GM12864 (cell line): ENCODE data around the gene SLC34A2.

Experiments used
- DNase-seq: peaks from one replicate; pipeline ENCODE4 v3.0.0-alpha.2; 2011; ENCODE audit warnings: low read depth
- H3K4me3 ChIP-seq: 2 replicates; pipeline ENCODE4 v1.5.1; 2011; ENCODE audit warnings: mild to moderate bottlenecking, low read depth, low read length, control low read depth
- TF ChIP-seq, protein P1 (sequence below): IDR thresholded peaks from 2 replicates; pipeline ENCODE4 v1.5.1; 2011; ENCODE audit warnings: low read depth, mild to moderate bottlenecking, moderate library complexity, low read length, control low read depth, inconsistent platforms; ENCODE audit errors: missing control alignments

The SLC34A2 gene

DNA sequence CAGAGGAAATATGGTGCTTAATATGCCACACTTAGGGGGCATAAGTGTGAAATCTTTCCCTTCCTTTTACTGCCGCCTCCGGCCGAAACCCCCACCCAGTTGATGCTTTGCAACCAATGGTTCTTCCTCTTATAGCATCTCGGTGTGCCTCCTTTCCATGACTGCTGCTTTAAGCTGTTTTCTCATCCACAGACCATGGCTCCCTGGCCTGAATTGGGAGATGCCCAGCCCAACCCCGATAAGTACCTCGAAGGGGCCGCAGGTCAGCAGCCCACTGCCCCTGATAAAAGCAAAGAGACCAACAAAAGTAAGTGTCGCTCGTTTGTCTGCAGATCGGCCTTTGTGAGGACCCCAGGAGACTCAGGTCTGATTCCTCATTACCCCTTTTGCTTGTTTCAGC is 6.7 kb downstream of the SLC34A2 start:
- no peak for DNase-seq
- TF ChIP-seq, protein P1, sequence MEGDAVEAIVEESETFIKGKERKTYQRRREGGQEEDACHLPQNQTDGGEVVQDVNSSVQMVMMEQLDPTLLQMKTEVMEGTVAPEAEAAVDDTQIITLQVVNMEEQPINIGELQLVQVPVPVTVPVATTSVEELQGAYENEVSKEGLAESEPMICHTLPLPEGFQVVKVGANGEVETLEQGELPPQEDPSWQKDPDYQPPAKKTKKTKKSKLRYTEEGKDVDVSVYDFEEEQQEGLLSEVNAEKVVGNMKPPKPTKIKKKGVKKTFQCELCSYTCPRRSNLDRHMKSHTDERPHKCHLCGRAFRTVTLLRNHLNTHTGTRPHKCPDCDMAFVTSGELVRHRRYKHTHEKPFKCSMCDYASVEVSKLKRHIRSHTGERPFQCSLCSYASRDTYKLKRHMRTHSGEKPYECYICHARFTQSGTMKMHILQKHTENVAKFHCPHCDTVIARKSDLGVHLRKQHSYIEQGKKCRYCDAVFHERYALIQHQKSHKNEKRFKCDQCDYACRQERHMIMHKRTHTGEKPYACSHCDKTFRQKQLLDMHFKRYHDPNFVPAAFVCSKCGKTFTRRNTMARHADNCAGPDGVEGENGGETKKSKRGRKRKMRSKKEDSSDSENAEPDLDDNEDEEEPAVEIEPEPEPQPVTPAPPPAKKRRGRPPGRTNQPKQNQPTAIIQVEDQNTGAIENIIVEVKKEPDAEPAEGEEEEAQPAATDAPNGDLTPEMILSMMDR: no peak
- H3K4me3 ChIP-seq: no peak overlapping the region

DNA sequence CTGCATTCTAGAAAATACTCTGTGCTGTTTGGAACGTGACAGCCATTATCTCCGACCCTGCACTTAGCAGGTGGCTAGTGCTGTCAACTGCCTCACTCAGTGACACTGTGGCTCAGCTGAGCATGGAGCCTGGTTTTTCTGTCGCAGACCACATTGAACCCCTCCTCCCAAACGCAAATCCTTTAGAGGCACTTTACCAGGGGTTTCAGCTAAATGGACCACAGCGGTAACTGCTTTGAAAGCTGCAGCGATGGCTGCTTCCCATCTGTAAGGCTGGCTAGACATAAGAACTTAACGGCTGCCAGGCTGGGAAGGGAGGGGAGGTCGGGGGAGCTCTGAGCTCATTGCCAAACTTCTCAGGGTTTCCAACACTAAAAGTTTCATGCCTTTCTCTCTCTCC is 8.1 kb downstream of the SLC34A2 start:
- H3K4me3 ChIP-seq: no peak overlapping the region
- DNase-seq: no peak
- TF ChIP-seq, protein P1: no peak

DNA sequence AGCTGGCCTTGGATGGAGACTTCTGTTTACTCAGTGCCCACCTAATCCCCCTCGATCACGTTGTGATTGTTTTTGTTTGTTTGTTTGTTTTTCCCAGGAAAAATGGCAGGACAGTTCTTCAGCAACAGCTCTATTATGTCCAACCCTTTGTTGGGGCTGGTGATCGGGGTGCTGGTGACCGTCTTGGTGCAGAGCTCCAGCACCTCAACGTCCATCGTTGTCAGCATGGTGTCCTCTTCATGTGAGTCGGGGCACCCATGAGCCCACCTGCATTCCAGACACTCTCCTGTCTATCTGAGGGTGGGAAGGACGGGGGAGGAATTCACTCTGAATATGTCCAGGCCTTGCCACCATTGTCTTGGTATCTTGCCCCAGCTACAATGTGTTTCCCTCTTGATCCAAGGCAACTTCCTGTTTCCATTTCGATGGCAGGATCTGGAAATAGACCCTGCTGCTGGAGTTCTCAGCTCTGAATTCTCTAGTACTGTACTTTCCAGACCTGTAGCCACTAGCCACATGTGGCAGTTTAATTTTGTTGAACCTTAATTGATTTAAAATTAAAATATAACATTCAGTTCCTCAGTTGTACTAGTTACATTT is 10.5 kb downstream of the SLC34A2 start:
- TF ChIP-seq, protein P1: no peak
- no peak for DNase-seq
- no peak overlapping the region for H3K4me3 ChIP-seq

DNA sequence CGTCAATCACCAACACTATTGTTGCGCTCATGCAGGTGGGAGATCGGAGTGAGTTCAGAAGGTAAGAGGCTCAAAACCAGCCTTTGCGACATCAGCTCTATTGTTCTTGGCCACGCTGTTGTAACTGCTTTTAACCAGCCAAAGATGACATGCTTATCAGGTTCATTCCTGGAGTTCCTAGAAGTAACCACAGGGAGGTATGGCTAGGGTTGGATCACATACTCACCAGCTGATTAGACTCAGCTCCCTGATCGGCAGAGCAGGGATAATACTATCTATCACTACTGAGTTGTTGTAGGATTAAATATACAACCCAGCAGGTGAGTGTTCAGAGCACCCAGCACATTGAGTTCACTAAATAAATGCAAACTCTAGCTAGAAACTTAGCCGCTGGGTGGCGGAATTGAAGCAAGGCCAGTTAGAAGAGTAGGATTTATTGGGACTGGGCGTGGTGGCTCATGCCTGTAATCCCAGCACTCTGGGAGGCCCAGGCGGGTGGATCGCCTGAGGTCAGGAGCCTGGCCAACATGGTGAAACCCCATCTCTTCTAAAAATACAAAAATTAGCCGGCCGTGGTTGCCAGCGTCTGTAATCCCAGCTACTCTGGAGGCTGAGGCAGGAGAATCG is 12.4 kb downstream of the SLC34A2 start:
- no peak for DNase-seq

DNA sequence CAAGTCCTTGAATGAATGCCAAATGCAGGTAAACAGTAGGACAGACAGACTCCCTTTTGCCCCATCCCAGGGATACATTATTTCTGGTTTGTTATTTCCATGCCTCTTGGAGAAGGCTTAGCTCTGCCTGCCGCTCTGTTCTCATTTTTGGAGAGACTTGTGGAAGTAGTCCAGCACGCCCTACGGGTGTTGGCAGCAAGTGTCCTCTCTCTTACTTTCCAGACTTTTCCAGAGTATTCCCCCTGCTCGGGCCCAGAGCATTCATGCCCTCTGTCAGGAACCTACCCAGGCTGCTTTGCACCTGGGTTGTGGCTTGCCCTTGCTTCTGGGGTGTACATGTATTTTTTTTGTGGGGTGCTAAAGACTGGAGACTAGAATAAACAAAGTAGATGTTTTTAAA is 15.3 kb downstream of the SLC34A2 start:
- DNase-seq: no peak
- TF ChIP-seq, protein P1: no peak
- H3K4me3 ChIP-seq: no peak overlapping the region

More for the DNA sequence above, 12.4 kb downstream of the SLC34A2 start:
- TF ChIP-seq, protein P1: no peak
- no peak overlapping the region for H3K4me3 ChIP-seq

DNA sequence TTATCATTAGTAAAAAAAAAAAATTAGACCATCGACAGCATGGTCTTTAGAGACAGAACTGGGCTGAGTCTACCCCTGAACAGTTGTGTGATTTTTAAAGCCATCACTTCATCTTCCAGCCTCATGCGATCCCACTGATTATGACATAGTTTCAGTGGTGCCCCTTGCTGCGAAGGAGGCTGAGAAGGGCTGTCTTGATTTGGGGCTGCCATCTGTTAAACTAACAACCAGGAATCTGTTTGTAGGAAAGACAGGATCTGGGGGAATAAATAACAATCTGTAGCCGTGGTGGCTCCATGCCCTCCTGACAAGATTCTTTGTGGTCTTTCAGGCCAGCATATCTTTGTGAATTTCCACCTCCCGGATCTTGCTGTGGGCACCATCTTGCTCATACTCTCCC is 17.1 kb downstream of the SLC34A2 start:
- DNase-seq: no peak
- no peak overlapping the region for H3K4me3 ChIP-seq
- TF ChIP-seq, protein P1: no peak

DNA sequence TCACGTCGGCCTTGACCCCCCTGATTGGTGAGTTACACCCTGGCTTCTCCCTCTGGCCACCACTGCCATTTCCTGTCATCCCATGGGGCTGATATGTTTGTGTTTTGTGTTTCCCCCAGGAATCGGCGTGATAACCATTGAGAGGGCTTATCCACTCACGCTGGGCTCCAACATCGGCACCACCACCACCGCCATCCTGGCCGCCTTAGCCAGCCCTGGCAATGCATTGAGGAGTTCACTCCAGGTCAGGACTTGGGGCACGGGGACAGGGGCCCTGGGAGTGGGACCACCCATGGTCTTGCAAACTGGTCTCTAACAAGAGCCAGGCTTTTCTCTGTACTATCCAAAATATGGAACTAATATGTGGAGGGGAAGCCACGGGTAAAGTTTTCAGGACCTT is 18.7 kb downstream of the SLC34A2 start:
- no peak overlapping the region for H3K4me3 ChIP-seq
- DNase-seq: no peak
- TF ChIP-seq, protein P1: no peak
